ENCODE measurements around the gene PI4KB.

PI4KB gene

GRCh38 chr1:151346769-151347522 lies 19.7 kb upstream of the PI4KB start, which contains the start of gene RFX5:
Gene RFX5, minus strand, starts transcription at chr1:151347252. Its CDS starts 932 bp downstream, at chr1:151346320.
- H3K4me3 Mint-ChIP-seq: peak within 1 kb of the TSS; percentile 91 to 95 (median 95)
- H3K4me1 Mint-ChIP-seq: peaks cover 22% of the 10 kb centered on the region
- H3K27ac Mint-ChIP-seq: peak within 1 kb of the TSS; percentile 97 to 99 (median 99)
- no peak for TF ChIP-seq CTCF (IDR thresholded peaks at IDR 0.05; ENCODE audit: unreplicated experiment in 3 of 3)
- peaks cover 29% of the 10 kb centered on the region for H3K36me3 Mint-ChIP-seq (ENCODE audit: low read depth)
- H3K9me3 Mint-ChIP-seq: peaks cover 7% of the 10 kb centered on the region
- H3K27me3 Mint-ChIP-seq (ENCODE audit: low read depth): no peaks in the 10 kb centered on the region

- Mint-ChIP-seq H3K27ac (peak overlapping the region; percentile 97 to 99 (median 99)), H3K4me1 (peaks cover 22% of the 10 kb centered on the region), H3K4me3 (peak overlapping the region; percentile 91 to 95 (median 95)), H3K9me3 (peaks cover 4% of the 10 kb centered on the region), H3K36me3 (ENCODE audit: low read depth) (peaks cover 29% of the 10 kb centered on the region), H3K27me3 (ENCODE audit: low read depth) (no peaks in the 10 kb centered on the region)
- TF ChIP-seq CTCF (IDR thresholded peaks at IDR 0.05; ENCODE audit: unreplicated experiment in 3 of 3): no peak
These were observed 19.0 kb upstream of the PI4KB start for GRCh38 chr1:151346082-151346768.

GRCh38 chr1:151344291-151344690 lies 17.1 kb upstream of the PI4KB start:
- H3K4me3 Mint-ChIP-seq: peak overlapping the region in 2 of 3 experiments; percentile 54 to 62
- no peaks in the 10 kb centered on the region for H3K9me3 Mint-ChIP-seq
- H3K4me1 Mint-ChIP-seq: peaks cover 28% of the 10 kb centered on the region
- H3K27me3 Mint-ChIP-seq (ENCODE audit: low read depth): no peaks in the 10 kb centered on the region
- H3K27ac Mint-ChIP-seq: no peak overlapping the region
- peaks cover 25% of the 10 kb centered on the region for H3K36me3 Mint-ChIP-seq (ENCODE audit: low read depth)
- no peak for TF ChIP-seq CTCF (IDR thresholded peaks at IDR 0.05; ENCODE audit: unreplicated experiment in 3 of 3)

- H3K4me1 Mint-ChIP-seq: peaks cover 28% of the 10 kb centered on the region
- no peak for TF ChIP-seq CTCF (IDR thresholded peaks at IDR 0.05; ENCODE audit: unreplicated experiment in 3 of 3)
- no peaks in the 10 kb centered on the region for H3K9me3 Mint-ChIP-seq
- H3K36me3 Mint-ChIP-seq (ENCODE audit: low read depth): peaks cover 25% of the 10 kb centered on the region
- H3K27me3 Mint-ChIP-seq (ENCODE audit: low read depth): no peaks in the 10 kb centered on the region
- peak overlapping the region in 2 of 3 experiments; percentile 26 to 65 for H3K27ac Mint-ChIP-seq
- peak overlapping the region; percentile 24 to 62 (median 60) for H3K4me3 Mint-ChIP-seq
These were observed 16.4 kb upstream of the PI4KB start for GRCh38 chr1:151343587-151343986.

- no peak for TF ChIP-seq CTCF (IDR thresholded peaks at IDR 0.05; ENCODE audit: unreplicated experiment in 3 of 3)
- H3K27me3 Mint-ChIP-seq (ENCODE audit: low read depth): no peaks in the 10 kb centered on the region
- peak overlapping the region in 2 of 3 experiments; percentile 26 to 36 for H3K27ac Mint-ChIP-seq
- no peaks in the 10 kb centered on the region for H3K9me3 Mint-ChIP-seq
- H3K36me3 Mint-ChIP-seq (ENCODE audit: low read depth): peaks cover 25% of the 10 kb centered on the region
- H3K4me3 Mint-ChIP-seq: no peak overlapping the region
- peaks cover 25% of the 10 kb centered on the region for H3K4me1 Mint-ChIP-seq
These were observed 15.4 kb upstream of the PI4KB start for GRCh38 chr1:151342569-151342968.
